ENCODE data around the gene MYO7A.

Gene MYO7A

DNA sequence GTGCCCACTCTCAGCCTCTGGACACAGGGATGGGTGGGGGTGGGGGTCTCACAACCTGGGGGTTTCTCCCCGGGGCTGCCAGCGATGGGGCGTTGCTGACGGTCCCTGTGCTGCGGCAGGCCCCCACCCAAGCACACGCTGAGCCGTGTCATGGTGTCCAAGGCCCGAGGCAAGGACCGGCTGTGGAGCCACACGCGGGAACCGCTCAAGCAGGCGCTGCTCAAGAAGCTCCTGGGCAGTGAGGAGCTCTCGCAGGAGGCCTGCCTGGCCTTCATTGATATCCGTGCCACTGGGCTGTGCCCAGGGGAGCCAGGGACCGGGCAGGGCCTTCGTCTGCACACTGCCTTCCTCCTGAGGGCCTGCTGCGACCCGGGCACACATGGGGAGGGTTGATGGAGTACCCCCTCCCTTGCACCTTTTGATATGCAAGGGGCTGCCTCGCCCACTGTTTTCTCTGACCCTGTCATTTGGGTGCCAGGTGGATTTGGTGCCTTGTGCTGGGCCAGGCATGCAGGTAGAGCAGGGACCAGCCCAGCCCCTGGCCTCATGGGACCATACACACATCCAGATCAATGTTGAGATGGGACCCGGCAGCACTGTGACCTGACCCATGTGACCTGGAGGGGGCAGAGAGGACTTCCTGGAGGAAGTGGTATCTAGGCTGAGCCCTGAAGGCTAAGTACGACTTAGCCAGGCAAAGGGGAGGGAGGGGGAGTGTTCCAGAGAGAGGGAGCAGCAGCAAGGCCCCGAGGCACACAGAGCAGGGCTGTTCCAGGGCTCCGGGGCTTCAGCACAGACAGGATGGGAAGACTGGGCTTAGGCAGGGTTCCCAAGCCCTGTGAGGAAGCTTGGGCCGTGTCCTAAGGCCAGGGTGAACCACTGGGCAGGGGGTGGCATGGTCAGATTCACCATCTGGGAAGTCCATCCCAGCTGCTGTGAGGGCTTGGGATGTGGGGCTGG lies 75.2 kb downstream of the MYO7A start:
- DNase-seq = no peak

DNA sequence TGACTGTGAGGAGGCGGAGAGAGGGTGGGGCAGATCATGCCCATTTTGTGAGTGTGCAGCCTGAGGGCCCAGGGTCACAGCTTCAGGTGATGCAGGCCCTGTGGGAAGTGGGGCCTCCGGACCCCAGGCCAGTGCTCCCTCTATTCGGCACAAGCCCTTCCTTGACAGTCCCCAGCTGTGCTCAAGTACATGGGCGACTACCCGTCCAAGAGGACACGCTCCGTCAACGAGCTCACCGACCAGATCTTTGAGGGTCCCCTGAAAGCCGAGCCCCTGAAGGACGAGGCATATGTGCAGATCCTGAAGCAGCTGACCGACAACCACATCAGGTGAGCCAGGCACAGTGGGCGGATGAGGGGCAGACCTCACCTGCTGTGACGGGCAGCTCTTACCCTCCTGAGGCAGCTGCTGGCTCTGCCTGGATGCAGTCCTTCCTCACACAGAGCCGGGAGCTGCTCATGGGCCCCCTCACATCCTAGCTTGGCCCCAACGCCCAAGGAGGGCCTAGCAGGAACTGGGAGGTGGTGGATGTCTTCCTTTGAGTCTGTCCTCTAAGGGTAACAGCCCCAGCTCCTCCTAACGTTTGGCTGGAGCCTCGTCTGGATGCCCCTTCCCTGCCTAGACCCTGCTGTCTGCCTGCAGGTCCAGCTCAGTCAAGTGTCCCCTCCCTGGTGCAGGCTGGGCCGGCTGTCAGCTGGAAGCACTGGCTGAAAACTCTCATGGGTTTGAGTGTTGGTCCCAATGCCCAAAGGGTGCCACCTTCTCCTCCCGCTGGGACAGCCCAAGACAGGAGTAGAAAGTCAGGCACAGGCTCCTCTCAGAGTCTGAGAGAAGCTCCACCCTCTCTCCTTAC lies 76.1 kb downstream of the MYO7A start:
- no peak for DNase-seq

DNA sequence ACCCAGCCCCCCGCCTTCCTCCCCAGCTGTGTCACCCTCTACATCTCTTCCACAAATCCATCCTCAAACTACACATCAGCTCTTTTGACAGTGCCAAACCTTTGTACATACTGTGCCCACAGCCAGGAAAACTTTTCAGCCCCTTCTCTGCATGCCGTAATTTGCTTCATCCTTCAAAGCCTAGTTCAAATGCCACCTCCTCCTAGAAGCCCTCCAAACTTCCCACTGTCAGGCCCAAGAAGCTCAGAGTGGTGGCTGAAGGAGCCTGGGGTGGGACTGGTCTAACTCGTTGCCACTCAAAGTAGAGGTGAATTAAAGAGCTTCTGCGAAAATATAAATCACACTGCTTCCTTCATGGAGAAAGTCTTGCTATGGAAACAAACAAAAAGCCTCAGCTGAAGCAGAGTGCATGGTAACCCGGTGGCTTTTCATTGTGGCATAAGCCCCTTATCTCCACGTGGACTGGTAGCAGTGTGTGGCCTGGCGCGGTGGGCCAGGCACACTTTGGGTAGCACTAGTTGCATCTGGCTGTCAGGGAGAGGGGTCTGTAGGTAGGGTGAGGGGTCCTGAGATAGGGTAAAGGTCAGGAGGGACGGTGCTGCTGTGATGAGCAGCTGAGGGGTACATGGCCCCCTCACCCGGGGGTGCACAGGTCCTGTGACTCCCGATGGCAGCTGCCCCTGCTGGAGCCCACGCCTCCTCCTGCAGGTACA lies 76.9 kb downstream of the MYO7A start:
- DNase-seq = no peak

DNA sequence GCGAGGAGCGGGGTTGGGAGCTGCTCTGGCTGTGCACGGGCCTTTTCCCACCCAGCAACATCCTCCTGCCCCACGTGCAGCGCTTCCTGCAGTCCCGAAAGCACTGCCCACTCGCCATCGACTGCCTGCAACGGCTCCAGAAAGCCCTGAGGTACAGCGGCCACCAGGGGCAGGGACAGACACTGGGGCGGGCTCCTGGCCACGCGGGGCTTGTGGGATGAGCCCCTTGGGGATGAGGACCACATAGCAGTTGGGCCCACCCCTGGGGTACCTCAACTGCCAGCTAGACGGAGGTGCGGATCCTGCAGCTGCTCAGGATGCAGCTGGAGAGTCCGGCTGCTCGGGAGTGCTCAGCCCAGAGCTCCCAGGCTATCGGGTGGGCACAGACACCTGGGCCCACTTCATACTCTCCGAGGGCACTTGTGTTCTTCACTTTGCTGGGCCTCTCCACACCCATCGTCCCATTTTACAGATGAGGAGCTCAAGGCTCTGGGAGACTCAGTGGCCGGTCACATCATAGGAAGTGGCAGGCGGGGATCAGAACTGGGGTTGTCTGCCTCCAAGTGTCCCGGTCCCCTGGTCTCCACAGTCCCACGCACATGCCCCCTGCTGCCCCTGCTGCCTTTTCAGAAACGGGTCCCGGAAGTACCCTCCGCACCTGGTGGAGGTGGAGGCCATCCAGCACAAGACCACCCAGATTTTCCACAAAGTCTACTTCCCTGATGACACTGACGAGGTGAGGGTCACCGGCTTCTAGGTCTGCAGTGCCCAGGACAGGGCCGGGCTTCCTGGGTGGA lies 77.6 kb downstream of the MYO7A start:
- DNase-seq = no peak

DNA sequence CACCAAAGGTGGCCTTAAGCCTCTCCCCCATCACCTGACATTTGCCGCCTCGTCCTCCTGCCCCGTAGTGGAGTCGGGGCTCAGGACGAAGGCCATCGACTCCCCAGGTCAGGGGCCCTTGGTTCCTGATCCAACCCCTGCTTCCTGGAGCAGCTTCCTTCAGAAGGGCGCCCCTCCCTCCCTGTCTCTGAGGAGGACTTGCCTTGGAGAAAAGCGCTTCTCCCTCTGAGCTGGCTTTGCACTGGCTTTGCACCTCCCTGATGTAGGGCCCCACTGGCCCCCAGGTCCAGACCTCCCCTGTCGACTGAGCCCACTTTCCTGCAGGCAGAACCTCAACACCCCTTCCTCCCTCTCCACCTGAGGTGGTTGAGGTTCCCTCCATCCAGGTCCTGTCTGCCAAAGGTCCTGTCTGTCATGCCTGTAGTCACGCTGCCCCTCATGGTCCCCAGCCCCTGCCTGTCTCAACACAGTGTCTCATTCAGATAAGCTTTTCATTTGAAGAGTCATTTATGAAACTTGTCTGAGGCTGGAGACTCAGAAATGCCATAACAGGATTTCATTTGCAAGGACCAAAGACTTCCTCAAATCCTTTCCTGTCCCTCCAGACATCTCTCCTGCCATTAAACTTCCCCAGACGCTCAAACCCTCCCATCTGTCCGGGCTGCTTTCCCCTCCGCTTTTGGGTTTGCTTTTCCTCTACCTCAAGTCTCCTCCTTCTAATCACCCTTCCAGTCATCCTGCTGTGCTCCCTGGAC lies 78.4 kb downstream of the MYO7A start:
- no peak for DNase-seq

DNA sequence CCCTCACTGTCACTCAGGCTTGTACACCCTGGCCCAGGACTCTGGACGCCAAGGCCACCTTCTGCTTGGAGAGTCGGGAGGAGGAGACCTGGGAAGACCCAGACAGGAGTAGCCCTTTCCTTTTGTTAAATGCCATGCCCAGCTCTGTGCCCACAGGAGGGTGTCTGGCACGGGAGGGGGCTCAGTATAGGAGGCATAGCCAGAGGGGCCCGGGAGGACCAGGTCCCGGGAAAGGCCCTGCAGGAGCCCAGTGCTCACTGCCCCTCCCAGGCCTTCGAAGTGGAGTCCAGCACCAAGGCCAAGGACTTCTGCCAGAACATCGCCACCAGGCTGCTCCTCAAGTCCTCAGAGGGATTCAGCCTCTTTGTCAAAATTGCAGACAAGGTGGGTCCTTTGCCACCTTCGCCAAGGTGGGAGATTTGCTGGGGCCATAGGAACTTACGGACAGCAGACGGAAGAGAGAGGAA lies 79.0 kb downstream of the MYO7A start:
- no peak for DNase-seq

DNA sequence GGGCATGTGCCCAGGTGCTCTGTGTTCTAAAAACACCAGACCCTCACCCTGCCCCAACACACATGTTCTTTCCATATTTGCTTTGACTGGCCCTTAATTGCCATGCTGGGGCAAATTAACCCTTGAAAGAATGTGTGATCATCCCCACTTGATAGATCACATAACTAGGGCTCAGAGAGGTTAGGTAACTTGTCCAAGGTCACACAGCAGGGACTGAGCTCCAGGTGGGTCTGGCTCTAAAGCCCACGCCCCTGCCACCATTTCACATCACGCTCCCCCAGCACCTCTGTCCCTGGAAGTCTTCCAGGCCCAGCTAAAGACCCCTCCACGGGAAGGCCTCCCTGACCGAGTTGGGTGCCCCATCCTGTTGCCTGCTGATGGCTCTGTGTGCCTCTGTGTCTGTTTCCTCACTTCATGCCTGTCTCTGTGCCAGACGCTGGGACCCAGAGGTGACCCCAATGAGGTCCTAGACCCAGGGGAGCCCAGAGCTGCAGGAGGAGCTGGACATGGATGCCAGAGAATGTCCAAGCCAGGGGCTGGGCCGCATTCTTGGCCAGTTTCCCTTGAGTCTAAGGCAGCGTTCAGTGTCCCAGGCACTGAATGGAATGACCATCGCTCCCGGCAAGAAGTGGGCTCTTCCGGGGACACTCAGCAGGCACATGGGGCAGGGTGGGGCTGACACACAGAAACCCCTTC lies 79.7 kb downstream of the MYO7A start:
- DNase-seq = no peak

DNA sequence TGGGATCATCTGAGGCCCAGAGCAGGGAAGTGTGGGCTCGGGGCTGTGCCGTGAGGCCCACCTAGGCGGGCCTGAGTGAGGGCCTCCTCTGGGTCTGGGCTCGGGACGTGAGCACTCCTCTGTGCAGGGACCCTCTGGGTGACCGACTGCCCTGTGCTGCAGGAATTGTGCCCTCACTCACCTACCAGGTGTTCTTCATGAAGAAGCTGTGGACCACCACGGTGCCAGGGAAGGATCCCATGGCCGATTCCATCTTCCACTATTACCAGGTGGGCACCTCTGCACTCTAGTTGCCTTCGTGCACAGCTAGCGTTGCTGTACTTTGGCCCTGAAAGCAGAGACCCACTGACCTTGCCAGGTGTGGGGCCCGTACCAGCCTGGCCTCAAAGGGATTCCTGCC lies 80.5 kb downstream of the MYO7A start:
- no peak for DNase-seq

DNA sequence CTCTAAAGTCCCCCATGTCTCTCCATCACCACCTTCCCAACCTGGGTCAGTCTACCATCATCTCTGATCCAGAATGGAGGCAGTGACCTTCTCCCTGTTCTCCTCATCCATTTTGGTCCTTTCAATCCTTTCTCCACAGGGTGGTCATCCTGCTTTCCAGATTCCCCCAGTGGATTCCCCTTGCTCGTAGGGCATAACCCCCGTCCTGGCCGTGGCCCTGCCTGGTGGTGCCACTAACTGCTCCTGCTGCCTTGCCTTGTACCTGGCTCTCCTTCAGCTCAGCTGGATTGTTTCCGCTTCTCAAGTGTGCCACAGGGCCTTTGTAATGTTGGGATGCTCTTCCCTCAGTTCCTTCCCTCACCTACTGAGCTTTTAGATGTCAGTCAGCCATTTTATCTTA lies 81.6 kb downstream of the MYO7A start:
- DNase-seq = no peak

DNA sequence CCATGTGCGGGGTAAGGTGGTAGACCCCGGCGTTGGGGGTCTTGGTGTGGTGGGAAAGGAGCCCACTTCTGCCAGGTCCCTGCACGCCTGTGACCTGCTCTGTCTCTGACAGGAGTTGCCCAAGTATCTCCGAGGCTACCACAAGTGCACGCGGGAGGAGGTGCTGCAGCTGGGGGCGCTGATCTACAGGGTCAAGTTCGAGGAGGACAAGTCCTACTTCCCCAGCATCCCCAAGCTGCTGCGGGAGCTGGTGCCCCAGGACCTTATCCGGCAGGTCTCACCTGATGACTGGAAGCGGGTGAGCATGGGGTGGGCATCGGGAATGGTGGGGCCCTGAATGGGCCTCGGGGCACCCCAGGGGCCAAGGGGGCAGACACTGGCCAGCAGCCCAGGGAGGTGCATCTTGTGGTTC lies 83.0 kb downstream of the MYO7A start:
- DNase-seq = no peak

DNA sequence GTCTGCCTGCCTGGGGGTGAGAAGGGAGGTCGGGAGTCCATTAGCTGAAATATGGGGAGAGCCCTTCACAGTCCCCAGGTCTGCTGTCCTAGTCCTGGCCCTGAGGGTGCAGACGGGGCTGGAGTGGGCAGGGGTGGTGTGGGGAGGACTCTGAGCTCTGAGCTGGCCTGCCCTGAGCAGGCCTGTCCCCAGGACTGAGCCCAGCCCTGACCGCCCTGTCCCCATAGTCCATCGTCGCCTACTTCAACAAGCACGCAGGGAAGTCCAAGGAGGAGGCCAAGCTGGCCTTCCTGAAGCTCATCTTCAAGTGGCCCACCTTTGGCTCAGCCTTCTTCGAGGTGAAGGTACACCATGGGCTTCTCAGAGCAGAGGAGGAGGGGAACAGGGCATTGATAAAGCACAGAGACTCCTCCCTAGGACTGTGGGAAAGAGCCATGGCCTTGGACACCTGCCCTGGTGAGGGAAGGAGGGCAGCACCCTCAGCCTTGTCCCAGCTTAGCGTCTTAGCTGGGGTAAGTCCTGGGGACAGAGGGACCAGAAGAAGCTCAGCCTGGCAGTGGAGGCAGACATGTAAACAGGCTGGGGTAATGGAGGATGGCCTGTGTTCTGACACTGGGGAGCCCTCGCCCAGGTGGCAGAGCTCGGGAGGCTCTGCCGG lies 83.7 kb downstream of the MYO7A start:
- no peak for DNase-seq

DNA sequence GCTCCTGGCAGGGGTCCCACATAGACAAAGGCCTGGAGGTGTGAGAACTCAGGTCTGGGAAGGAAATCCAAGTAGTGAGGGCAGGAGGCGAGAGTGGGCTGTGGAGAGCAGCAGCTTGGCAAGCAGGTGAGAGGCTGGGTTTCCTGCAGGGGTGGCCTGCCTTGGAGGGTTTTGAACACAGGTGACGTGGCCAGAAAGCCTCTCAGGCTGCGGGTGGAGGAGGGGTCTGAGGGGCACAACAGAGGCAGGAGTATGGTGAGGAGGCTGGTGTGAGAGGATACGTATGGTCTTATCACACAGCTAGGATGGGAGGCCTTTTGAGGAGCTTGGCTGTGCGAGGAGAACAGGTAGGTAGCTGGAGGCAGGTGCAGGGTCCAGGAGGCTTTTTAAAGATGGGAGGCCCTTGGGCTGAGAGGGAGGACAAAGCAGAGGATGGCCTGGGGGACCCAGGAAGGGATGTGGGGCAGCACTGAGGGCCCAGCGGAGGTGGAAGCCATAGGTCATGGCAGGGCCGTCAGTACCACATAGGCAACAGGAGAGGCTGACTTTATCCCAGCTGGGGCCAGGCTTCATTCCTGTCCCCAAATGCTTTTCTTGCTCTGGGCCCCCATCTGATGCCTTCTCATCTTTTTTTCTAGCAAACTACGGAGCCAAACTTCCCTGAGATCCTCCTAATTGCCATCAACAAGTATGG lies 84.4 kb downstream of the MYO7A start:
- no peak for DNase-seq

DNA sequence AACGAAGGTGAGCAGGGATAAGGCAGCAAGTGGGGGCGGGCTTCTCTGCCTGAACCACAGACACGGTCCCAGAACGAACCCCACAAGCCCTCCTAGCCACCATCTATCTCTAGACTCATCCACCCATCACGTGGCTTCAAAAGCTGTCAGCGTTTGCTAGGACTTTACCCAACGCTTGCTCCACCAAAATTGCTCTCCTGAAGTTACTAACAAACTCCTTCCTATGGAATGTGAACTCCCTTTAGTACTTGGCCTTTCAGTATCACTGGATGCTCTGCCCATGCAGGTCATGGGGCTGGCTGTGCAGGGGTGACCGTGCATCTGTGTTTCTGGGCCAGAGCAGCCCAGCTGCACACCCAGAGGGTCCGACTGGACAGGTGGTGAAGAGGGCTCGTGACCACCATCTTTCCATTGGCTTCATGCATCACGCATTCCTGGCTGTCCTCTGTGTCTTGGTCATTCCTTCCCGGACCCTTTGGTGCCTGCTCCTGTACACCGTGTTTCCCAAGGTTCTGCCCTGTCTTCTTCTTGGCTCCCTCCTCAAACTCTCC lies 85.1 kb downstream of the MYO7A start:
- DNase-seq = no peak

DNA sequence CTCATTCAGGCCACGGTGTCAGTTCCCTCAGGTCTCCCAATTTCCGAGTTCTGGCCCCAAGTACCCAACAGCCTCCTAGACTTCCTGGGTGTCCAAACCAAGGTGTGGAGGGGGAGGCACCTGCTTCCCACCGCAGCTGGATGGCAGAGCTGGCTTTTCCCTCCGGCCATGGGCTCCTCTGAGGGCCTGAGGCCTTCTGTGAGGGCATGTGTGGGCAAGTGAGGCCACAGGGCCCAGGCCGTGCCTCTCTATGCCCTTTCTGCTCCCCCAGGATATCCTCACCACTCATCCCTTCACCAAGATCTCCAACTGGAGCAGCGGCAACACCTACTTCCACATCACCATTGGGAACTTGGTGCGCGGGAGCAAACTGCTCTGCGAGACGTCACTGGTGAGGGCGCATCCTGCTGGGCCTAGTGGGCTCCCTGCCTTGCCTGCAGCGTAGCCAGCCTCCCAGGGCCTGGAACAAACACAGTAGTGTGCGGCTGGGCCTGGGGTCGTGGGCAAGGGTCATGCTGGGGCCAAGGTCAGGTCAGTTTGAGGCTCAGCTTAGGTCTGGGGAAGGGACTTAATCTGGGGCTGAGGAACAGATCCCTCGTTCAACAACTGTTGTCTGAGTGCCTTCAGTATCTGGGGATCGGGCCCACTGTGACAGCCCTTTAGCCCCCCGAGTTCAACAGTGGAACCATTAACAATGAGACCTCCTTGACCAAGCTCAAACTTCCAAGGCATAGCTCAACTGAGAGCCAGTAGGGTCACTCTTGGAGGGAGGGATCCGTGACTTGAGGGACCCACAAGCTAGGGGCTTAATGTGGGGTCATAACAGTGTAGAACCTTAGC lies 85.8 kb downstream of the MYO7A start:
- DNase-seq = no peak

DNA sequence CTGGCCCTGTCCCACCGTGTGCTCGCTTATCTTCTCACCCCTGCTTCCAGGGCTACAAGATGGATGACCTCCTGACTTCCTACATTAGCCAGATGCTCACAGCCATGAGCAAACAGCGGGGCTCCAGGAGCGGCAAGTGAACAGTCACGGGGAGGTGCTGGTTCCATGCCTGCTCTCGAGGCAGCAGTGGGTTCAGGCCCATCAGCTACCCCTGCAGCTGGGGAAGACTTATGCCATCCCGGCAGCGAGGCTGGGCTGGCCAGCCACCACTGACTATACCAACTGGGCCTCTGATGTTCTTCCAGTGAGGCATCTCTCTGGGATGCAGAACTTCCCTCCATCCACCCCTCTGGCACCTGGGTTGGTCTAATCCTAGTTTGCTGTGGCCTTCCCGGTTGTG lies 86.5 kb downstream of the MYO7A start:
- no peak for DNase-seq

DNA sequence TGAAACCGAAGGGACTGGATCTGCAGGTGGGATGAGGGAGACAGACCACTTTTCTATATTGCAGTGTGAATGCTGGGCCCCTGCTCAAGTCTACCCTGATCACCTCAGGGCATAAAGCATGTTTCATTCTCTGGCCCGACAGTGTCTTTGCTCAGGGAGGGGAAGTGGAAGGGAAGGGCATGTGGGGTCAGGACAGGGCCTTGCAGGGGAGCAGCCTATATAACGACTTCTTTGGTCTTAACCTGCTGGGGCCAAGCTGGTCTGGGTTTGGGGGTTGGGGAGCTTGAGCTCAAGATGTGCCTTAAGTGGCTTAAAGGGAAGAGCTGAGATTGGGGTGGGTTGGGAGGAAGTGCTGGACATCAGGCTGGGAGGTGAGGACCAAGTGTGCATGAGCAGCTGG lies 87.1 kb downstream of the MYO7A start:
- no peak for DNase-seq

DNA sequence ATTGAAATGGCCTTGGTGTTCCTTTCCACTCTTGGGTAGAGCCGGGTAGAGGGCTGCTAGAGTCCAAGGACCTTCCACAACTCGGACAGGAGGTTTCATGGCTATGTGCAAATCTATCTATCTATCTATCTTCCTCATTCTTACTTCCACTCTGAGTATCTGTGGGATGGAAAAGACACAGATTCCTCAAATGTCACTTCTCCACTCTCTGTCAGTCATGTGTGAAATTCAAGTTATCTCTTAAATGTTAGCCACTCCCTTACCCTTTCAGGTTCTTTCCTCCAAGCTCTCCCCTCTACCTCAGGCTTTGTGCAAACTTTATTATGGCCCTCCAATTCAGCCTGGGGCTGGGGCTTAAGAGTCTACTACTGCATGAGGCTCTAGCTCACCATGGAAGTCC lies 89.1 kb downstream of the MYO7A start:
- DNase-seq = no peak

DNA sequence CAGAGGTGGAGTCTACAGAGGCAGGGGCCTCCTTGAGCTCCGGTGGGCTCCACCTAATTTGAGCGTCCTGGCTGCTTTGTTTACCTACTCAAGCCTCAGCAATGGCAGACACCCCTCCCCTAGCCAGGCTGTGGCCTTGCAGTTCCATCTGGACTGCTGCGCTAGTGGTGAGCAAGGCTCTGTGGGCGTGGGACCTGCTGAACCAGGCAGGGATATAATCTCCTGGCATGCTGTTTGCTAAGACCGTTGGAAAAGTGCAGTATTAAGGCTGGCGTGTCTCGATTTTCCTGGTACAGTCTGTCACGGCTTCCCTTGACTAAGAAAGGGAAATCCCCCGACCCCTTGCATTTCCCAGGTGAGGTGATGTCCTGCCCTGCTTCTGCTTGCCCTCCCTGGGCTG lies 95.8 kb downstream of the MYO7A start:
- no peak for DNase-seq
